GM21825 (cell line): Measurements from ENCODE around the gene POMT1.

Experiments
- ATAC-seq: cut with Tn5 transposase; IDR thresholded peaks from one replicate; pipeline ENCODE4 v1.9.1; 2021; ENCODE audit warnings: mild to moderate bottlenecking, moderate library complexity; ENCODE audit not compliant: unreplicated experiment

POMT1 gene

GRCh38 chr9:131475956-131476776 is 26.6 kb upstream of the POMT1 start:
- ATAC-seq, result no peak

- ATAC-seq, result no peak
These were observed 25.9 kb upstream of the POMT1 start for GRCh38 chr9:131476777-131477345.

- no peak for ATAC-seq
These were observed 25.4 kb upstream of the POMT1 start for GRCh38 chr9:131477367-131477766.

GRCh38 chr9:131477816-131478419 is 24.8 kb upstream of the POMT1 start:
- no peak for ATAC-seq

GRCh38 chr9:131478421-131478868 is 24.3 kb upstream of the POMT1 start:
- no peak for ATAC-seq

- no peak for ATAC-seq
These were observed 23.8 kb upstream of the POMT1 start for GRCh38 chr9:131478911-131479310.

- ATAC-seq, result no peak
These were observed 22.5 kb upstream of the POMT1 start for GRCh38 chr9:131480258-131480657.

- no peak for ATAC-seq
These were observed 21.0 kb upstream of the POMT1 start for GRCh38 chr9:131481441-131482342.

- no peak for ATAC-seq
These were observed 20.2 kb upstream of the POMT1 start for GRCh38 chr9:131482343-131483006.

GRCh38 chr9:131483319-131484050 is 19.2 kb upstream of the POMT1 start:
- no peak for ATAC-seq

GRCh38 chr9:131484051-131484445 is 18.7 kb upstream of the POMT1 start:
- no peak for ATAC-seq

GRCh38 chr9:131484560-131485185 is 18.0 kb upstream of the POMT1 start:
- no peak for ATAC-seq

GRCh38 chr9:131485206-131485605 is 17.5 kb upstream of the POMT1 start:
- no peak for ATAC-seq

GRCh38 chr9:131485728-131486422 is 16.8 kb upstream of the POMT1 start:
- no peak for ATAC-seq

GRCh38 chr9:131487001-131487400 is 15.7 kb upstream of the POMT1 start:
- no peak for ATAC-seq

GRCh38 chr9:131487621-131488031 is 15.1 kb upstream of the POMT1 start:
- no peak for ATAC-seq

- ATAC-seq, result no peak
These were observed 12.2 kb upstream of the POMT1 start for GRCh38 chr9:131490514-131490913.

GRCh38 chr9:131491001-131491710 is 11.6 kb upstream of the POMT1 start:
- no peak for ATAC-seq
